GM19240 (cell line): ENCODE measurements around the gene UBR7.
"Not testable (repeated sequence)": the region's sequence is repeated elsewhere in the genome, so short reads cannot be mapped to it uniquely, and the experiment has no call there.

Source experiments
- DNase-seq: peaks from one replicate; pipeline ENCODE4 v3.0.0; 2011; ENCODE audit warnings: low spot score; ENCODE audit not compliant: insufficient read length

The UBR7 gene, protein sequence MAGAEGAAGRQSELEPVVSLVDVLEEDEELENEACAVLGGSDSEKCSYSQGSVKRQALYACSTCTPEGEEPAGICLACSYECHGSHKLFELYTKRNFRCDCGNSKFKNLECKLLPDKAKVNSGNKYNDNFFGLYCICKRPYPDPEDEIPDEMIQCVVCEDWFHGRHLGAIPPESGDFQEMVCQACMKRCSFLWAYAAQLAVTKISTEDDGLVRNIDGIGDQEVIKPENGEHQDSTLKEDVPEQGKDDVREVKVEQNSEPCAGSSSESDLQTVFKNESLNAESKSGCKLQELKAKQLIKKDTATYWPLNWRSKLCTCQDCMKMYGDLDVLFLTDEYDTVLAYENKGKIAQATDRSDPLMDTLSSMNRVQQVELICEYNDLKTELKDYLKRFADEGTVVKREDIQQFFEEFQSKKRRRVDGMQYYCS

DNA sequence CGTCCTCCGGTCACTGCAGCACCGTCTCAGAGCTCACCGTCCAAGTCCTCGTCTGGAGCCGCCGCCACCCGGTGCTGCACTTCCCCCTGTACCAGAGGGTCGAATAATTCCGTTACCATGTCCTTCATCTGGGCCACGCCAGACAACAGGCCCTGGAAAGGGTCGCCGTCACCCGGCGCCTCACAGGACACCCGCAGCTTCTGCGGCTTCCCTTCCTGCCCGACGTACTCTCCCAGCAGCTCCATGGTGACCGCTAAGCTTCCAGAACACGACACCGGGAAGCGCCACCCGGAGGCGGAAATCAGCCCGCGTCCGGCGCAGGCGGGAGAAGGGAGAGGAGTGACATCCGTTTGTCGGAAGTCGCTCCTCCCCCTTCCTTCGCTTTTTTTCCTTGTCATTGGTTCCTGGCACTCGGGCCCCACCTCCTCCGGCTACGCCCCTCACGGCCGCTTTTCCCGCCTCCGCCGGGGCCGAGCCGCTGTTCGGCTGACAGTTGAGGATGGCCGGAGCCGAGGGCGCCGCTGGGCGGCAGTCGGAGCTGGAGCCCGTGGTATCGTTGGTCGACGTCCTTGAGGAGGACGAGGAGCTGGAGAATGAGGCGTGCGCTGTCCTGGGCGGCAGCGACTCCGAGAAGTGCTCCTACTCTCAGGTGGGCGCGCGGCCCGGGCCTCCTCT, at the start of gene UBR7, which contains the start of gene GON7:
UBR7 (plus strand) TSS at position 464 of the 675 bp plus-strand sequence; CDS start at position 500, 36 bp downstream.
GON7 (minus strand) TSS at position 273 of the 675 bp plus-strand sequence; CDS start at position 245, 28 bp downstream.
- peak; percentile 70 for DNase-seq

DNA sequence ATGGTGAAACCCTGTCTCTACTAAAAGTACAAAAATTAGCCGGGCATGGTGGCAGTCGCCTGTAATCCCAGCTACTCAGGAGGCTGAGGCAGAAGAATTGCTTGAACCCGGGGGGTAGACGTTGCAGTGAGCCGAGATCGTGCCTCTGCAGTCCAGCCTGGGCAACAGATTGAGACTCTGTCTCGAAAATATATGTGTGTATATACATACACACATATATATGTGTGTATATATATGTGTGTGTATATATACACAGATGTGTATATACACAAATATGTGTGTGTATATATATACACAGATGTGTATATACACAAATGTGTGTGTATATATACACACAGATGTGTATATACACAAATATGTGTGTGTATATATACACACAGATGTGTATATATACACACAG, 48.7 kb upstream of the UBR7 start:
- not testable (repeated sequence) for DNase-seq

DNA sequence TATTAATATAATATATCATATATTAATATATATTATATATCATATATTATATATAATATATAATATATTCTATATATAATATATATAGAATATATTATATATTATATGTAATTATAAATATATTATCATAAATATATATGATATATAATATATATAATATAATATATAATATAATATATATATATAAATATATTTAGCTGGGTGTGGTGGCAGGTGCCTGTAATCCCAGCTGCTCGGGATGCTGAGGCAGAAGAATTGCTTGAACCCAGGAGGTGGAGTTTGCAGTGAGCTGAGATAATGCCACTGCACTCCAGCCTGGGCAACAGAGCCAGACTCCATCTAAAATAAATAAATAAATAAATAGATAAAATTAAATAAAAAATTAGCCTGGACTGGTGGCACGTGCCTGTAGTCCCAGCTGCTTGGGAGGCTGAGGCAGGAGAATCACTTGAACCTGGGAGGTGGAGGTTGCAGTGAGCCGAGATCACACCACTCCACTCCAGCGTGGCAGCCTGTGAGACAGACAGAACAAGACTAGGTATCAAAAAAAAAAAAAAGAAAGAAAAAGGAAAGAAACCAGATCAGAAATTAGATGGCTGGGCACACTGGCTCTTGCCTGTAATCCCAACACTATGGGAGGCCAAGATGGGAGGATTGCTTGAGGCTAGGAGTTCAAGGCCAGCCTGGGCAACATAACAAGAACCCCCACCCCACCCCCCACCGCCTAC, 47.3 kb upstream of the UBR7 start:
- DNase-seq = not testable (repeated sequence)

DNA sequence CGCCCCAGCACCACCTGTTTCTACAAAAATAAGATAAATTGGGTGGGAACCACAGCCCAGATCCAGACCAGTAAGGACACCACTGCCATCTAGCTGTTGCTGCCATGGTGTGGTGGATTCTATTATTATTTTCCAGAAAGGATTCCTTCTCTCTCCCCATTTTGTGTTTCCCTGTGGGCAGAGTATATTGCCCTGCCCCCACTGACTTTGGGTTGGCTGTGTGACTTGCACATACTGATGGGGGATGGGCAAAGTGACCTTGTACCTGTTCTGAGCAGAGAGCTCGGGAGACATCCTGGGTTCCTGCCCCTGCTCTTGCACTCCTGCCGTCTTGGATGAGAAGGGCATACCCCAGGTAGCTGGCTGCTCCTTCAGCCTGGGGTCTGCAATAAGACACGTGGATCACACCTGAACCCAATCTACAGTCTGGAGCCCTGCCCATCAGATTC, 46.7 kb upstream of the UBR7 start:
- DNase-seq = no peak

DNA sequence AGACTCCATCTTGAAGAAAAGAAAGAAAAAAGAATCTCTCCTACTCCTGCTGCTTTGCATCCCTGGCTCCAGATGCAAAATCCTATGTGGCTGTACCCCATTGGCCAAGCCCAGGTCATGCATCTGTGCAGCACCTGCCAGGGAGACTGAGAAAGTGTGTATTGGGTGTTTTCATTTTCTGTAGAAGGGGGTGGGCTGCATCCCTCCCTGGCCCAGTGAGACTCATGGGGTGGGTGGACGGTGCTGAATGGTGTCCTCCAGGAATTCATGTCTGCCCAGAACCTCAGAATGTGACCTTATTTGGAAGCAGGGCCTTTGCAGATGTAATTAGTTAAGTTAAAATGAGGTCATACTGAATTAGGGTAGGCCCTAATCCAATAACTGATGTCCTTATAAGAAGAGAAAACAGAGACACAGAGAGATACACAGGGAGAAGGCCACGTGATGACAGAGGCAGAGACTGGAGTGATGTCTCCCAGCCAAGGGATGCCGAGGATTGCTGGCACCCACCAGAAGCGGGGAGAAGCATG, 45.6 kb upstream of the UBR7 start:
- no peak for DNase-seq

DNA sequence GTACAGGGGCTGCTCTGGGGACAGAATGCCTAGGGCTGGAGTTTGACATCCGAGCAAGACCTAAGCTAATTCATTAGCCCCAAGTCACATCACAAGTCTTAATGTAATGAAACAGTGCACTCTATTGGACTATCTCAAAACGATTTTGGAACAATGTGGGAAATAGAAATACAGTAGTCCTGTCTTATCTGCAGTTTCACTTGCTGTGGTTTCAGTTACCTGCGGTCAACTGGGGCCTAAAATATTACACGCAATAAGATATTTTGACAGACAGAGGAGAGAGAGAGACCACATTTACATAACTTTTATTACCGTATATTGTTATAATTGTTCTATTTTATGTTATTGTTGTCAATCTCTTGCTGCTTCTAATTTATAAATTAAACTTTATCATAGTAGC, 43.5 kb upstream of the UBR7 start:
- DNase-seq = no peak

DNA sequence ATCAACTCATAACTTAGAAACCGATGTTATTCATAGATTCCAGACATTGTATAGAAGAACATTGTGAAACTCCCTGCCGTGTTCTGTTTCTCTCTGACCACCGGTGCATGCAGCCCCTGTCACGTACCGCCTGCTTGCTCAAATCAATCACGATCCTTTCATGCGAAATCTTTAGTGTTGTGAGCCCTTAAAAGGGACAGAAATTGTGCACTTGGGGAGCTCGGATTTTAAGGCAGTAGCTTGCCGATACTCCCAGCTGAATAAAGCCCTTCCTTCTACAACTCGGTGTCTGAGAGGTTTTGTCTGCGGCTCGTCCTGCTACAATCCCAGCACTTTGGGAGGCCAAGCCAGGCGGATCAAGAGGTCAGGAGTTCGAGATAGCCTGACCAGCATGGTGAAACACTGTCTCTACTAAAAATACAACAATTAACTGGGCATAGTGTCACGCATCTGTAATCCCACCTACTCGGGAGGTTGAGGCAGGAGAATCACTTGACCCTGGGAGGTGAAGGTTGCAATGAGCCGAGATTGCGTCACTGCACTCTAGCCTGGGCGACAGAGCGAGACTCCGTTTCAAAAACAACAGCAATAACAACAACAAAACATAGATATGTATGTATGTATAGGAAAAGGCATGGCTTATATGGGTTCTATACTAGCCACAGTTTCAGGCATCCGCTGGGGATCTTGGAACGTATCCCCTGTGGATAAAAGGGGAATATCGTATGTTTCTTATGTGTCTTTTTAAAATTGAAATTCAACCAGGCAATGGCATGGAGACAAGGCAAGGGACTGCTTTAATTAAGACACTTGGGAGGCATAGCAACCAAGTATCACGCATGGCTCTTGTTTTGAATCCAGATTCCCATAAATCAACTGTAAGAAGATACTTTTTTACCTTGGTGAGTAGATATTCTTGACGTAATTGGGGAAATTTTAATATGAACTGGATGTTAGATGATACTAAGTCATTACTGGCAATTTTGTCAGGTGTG, 41.5 kb upstream of the UBR7 start:
- DNase-seq = not testable (repeated sequence)

DNA sequence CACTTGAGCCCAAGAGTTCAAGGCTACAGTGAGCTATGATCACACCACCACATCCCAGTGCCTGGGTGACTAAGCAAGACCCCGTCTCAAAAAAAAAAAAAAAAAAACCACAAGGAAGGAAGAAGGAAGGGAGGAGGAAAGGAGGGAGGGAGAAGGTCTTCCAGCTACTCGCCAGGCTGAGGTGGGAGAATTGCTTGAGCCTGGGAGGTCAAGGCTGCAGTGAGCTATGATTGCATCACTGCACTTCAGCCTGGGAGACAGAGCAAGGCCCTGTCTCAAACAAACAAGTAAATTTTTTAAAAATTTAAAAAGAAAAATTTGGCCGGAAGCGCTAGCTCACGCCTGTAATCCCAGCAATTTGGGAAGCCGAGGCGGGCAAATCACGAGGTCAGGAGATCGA, 38.4 kb upstream of the UBR7 start:
- DNase-seq = not testable (repeated sequence)

DNA sequence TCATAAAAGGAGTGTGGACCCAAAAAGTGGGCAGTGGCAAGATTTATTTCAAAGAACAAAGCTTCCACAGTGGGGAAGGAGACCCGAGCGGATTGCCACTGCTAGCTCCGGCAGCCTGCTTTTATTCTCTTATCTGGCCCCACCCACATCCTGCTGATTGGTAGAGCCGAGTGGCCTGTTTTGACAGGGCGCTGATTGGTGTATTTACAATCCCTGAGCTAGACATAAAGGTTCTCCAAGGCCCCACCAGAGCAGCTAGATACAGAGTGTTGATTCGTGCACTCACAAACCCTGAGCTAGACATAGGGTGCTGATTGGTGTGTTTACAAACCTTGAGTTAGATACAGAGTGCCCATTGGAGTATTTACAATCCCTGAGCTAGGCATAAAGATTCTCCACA, 37.4 kb upstream of the UBR7 start:
- DNase-seq = not testable (repeated sequence)

DNA sequence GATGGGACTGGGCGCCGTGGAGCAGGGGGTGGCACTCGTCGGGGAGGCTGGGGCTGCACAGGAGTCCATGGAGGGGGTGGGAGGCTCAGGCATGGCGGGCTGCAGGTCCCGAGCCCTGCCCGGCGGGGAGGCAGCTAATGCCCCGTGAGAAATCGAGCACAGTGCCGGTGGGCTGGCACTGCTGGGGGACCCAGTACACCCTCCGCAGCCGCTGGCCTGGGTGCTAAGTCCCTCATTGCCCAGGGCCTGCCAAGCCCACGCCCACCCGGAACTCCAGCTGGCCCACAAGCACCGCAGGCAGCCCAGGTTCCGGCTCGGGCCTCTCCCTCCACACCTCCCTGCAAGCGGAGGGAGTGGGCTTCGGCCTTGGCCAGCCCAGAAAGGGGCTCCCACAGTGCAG, 36.9 kb upstream of the UBR7 start:
- DNase-seq = not testable (repeated sequence)

DNA sequence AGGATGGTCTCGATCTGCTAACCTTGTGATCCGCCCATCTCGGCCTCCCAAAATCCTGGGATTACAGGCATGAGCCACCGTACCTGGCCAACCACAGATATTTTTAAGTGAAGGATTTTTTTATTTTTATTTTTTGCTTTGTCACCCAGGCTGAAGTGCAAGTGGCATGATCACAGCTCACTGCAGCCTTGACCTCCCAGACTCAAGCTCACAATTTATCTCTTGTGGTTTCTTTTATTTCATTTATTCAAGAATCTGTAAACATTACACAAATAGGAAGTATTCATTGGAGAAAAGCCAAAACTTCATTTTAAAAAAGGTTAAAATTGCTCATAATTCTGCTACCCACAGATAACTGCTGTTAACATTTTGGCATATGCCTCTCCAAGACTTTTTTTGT, 35.7 kb upstream of the UBR7 start:
- no peak for DNase-seq

DNA sequence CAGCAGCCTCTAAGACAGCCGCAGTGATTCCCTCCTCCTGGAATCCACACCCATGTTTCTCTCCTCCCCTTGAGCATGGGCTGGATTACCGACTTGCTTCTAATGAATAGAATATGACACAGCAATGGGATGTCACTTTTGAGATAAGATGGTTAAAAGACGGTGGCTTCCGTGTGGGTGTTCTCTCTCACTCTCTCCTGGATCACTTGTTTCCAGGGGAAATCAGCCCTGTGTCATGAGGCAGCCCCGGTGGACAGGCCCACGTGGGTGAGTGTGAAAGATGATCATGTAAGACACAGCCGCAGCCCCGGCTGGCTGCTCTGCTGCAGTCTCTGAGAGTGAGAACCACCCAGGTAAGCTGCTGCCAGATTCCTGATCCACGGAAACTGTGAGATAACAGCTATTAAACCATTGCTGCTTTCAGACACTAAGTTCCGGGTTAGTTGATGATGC, 33.1 kb upstream of the UBR7 start:
- no peak for DNase-seq

DNA sequence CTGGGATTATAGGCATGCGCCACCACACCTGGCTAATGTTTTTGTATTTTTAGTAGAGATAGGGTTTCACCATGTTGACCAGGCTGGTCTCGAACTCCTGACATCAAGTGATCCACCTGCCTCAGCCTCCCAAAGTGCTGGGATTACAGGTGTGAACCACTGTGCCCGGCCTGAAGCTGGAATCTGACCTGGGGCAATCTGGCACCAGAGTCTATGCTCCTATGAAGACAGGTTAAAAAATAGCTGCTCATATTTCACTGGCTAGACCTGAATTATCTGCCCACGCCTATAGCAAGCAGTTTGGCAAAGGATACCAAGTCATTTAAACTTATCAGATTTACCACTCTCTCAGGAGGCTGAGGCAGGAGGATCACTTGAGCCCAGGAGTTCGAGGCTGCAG, 32.3 kb upstream of the UBR7 start:
- DNase-seq = not testable (repeated sequence)

DNA sequence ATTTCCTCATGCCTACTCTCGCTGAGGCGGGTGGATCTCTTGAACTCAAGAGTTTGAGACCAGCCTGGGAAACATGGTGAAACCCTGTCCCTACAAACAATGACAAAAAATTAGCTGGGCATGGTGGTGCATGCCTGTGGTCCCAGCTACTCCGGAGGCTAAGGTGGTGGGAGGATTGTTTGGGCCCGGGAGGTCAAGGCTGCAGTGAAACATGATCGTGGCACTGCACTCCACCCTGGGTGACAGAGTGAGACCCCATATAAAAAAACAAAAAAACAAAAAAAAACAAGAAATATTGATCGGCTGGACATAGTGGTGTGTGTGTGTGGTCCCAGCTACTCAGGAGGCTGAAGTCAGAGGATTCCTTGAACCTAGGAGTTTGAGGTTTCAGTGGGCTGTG, 31.6 kb upstream of the UBR7 start:
- no peak for DNase-seq

DNA sequence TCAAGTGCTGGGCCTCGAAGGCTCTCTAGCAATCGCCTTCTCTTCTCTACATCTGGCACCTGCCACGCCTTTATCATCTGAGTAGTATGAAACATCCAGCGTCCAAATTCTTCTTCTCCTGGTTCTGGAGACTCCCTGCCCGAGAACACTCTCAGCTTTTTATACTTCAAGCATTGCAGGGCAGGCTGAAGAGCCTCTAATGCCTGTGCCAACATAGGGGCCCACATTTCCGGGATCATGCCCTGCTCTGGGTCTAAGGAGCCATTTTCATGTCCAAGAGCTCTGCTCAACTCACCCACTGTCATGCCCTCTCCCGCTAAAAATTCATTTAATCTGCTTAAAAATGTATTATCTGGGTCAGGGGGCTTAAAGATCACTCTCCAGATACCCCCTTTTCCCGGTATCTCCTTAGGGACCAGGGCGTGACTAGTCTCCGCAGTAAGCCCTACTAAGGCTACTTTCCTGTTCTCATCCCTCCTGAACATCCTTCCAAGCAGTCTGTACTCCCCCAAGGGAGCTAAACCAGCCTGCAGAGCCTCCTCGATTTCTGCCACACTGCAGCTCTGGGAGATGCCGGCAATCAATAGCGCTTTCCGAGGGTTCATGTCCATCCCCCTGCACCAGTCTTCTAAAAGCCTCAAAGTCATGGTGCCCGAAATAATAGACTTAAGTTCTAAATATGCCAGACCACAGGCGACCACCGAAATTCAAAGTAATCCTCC, 23.3 kb upstream of the UBR7 start:
- no peak for DNase-seq

DNA sequence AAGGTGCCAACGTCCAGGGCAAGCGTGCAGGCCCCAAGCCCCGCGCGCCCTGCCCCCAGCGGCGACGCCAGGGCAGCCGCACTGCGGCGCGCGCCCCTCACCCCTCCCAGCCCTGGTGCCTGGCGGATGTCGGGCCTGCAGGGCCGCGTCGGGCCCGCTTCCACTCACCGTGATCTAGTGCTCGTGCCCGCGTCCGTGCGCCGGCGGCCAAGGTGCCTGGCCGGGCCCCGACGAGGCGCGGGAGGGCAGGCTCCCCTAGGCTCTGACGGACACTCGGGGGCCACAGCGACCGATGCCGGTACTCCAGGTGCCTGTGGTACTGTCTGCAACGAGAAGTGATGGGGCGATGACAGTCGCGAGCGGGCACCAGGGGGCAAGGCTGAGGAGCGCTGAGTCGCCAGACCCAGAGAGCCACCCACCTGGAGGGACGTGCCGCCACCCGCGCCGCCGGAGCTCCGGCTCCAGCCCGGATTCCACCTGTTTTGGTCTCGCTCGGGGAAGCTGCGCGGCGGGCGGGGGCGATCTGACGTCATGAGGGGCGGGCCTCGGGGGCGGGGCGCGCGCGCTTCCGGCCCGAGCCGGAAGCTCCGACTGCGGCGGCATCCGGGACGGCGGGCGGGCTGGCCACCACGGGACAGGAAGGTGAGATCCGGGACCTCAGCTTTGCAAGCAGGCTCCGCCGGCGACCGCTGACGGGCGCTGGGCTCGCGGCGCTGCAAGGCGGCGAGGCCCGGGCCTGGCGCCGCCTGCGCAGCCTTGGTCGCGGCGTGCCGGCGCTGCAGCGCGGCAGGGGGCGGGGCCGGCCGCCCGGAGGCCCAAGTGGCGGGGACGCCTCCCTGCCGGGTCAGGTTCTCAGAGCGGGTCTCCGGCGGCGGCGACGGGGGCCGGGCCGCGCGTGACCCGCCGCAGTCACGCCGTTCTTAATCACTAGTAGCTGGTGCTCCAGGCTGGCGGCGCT, 22.4 kb upstream of the UBR7 start, which contains the start of the genes LYSET and MOAP1:
LYSET (plus strand) TSS at position 927 of the 958 bp plus-strand sequence. CDS start 89 bp downstream, outside the sequence.
MOAP1 (minus strand) TSS at position 507 of the 958 bp plus-strand sequence. CDS start 655 bp downstream, outside the sequence.
- DNase-seq = peak; percentile 73

DNA sequence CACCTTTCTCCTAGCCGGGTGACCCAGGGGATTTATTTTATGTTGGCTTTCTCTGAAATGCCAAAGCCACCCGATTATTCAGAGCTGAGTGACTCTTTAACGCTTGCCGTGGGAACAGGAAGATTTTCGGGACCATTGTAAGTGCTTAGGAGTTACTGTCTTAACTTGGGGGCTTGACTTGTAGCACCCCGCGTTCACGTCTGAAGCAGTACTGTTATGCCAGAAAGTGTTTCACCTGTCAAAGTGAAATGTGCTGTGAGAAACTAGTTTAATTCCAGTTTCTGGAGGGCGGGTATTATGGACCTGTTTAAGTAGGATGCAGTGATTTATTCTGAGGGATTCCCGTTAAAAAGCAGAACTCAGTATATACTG, 21.7 kb upstream of the UBR7 start:
- no peak for DNase-seq

DNA sequence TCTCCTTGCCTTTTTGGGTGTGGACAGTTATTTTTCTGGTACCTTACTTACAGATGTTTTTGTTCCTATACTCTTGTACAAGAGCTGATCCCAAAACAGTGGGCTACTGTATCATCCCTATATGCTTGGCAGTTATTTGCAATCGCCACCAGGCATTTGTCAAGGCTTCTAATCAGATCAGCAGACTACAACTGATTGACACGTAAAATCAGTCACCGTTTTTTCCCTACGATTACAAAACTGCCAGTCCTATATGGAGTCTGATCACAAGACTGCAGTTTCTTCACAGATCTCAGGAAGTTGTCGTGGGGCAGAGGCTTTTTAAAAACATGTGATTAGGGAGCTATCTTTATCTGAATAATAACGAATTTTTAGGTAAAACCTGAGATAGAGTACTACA, 20.6 kb upstream of the UBR7 start:
- no peak for DNase-seq
